ENCODE measurements around the gene CCDC78.
"Not testable (repeated sequence)": the region's sequence is repeated elsewhere in the genome, so short reads cannot be mapped to it uniquely, and the experiment has no call there.

Gene CCDC78

DNA sequence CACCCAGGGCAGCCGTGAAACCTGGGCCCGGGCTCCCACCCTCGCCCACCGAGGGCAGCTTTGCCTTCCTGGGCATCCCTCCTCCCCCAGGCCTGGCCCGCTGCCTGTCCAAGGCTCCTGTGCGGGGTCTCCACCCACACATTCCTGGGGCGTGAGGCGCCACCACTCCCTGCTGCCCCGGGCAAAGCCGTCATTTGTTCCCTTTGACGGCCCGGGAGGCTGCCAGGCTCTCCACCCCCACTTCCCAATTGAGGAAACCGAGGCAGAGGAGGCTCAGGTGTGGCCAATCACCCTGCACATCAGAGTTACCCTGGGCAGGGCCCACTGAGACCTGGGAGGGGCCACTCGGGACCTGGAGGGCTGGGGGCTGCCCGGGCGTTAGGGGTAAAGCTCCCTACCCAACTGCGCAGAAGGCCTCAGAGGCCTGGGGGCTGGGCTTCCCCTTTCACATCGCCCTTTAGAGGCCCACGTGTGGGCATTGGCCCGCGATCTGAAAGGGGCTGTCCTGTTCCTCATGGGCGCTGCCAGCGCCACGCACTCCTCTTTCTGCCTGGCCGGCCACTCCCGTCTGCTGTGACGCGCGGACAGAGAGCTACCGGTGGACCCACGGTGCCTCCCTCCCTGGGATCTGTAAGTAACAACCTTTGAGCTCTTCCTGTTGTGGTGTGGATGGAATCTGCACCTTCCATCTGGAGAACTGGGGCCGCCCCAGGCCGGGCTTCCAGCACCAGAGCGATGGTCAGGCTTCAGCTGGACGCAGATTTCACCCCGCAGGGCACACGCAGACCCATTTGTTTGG, 34.5 kb upstream of the CCDC78 start, which contains the start of gene MSLN:
TSS of gene MSLN (plus strand) at position 190 of the 799 bp plus-strand sequence. CDS start 1,947 bp downstream, outside the sequence.
- DNase-seq (ENCODE audit: low spot score) = no peak

GRCh38 chr16:760065-760464, 33.8 kb upstream of the CCDC78 start:
- no peak for DNase-seq (ENCODE audit: low spot score)

- no peak for DNase-seq (ENCODE audit: low spot score)
Measured at GRCh38 chr16:759110-759910, 33.1 kb upstream of the CCDC78 start.

GRCh38 chr16:756428-756827, 30.2 kb upstream of the CCDC78 start:
- no peak for DNase-seq (ENCODE audit: low spot score)

- DNase-seq (ENCODE audit: low spot score) = no peak
Measured at GRCh38 chr16:754656-755055, 28.4 kb upstream of the CCDC78 start.

- DNase-seq (ENCODE audit: low spot score) = not testable (repeated sequence)
Measured at GRCh38 chr16:754121-754607, 27.9 kb upstream of the CCDC78 start.

DNA sequence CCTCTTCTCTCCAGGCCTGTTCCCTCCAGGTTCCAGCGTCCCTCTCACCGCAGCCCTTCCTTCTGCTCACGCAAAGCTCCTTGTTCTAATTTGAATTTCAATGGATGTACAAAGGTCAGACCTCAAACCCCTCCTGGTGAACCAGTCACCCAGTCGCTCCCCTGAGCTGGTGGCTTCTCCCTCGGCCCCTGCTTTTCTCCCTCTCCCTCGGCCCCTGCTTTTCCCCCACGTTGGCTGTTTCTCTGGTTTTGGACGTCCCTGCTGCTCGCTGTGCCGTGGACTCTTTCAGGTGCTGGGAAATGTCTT, 25.7 kb upstream of the CCDC78 start:
- no peak for DNase-seq (ENCODE audit: low spot score)

DNA sequence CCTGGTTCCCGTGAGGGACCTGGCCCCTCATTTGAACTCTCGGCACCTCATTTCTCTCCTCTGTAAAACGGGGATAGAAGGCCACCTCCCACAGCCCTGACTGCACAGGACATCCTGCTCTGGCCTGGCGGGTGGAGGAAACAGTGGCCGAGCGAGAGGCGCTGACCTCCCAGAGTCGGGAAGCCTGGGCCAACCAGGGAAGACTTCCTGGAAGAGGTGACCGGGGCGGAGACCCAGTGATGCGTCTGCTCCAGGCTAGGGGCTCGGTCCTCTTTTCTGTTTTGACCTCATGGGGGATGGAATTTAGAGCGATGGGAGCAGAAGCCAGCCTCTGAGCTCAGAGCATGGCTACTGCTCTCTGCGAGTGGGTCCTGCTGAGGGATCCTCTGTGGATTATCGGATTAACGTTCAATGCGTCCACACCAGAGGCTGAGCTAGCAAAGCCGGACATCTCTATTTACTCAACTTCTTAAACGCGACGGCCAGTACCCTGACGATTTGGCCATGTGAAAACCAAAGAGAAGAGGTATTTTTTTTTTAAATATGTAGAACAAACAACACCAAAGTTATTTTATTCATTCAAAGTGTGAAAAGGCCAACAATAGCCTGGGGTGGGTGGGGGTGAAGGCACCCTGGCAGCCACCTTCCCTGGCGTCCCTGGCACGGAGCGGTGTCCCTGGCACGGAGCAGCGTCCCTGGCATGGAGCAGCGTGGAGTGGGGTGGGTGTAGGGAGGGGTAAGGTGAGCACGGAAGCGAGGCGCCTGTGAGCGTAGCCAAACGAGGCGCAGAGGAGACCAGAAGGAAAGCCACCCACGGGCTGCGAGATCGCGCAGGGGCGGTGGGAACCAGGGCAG, 25.1 kb upstream of the CCDC78 start:
- no peak for DNase-seq (ENCODE audit: low spot score)

- DNase-seq (ENCODE audit: low spot score) = no peak
Measured at GRCh38 chr16:750485-750884, 24.2 kb upstream of the CCDC78 start.

DNA sequence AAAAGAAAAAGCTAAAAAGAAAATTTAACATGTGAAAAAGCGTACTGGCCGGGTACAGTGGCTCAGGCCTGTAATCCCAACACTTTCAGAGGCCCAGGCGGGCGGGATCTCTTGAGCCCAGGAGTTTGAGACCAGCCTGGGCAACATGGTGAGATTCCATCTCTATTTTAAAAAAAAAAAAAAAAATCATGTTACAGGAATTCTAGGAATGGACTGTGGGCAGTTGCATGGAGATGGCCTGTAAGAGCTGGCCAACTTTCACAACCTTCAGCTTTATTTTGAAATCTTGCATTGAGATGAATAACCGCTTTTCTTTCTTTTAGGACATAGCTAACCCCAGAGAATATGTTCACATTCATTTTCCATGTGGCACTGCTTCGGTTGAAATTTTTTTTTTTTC, 22.8 kb upstream of the CCDC78 start:
- no peak for DNase-seq (ENCODE audit: low spot score)

- no peak for DNase-seq (ENCODE audit: low spot score)
Measured at GRCh38 chr16:747978-748746, 21.9 kb upstream of the CCDC78 start.

DNA sequence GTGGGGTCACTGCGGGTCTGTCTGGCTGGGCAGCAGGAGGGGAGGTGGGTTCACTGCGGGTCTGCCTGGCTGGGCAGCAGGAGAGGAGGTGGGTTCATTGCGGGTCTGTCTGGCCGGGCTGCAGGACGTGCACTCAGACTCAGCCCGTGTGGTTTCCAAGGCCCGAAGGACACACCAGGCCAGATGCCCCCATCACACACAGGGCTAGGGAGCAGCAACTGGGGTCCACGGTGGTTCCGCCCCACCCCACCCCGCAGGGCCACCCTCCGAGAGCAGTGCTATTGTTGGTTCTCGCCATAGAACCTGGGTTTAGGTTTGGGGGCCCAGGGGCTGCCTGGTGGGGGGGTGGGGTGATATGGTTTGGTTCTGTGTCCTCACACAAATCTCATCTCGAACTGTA, 20.4 kb upstream of the CCDC78 start:
- no peak for DNase-seq (ENCODE audit: low spot score)

GRCh38 chr16:745739-746138, 19.5 kb upstream of the CCDC78 start:
- no peak for DNase-seq (ENCODE audit: low spot score)

- no peak for DNase-seq (ENCODE audit: low spot score)
Measured at GRCh38 chr16:743794-744500, 17.7 kb upstream of the CCDC78 start.

GRCh38 chr16:742894-743293, 16.7 kb upstream of the CCDC78 start:
- not testable (repeated sequence) for DNase-seq (ENCODE audit: low spot score)

GRCh38 chr16:741986-742629, 15.9 kb upstream of the CCDC78 start:
- DNase-seq (ENCODE audit: low spot score) = no peak

DNA sequence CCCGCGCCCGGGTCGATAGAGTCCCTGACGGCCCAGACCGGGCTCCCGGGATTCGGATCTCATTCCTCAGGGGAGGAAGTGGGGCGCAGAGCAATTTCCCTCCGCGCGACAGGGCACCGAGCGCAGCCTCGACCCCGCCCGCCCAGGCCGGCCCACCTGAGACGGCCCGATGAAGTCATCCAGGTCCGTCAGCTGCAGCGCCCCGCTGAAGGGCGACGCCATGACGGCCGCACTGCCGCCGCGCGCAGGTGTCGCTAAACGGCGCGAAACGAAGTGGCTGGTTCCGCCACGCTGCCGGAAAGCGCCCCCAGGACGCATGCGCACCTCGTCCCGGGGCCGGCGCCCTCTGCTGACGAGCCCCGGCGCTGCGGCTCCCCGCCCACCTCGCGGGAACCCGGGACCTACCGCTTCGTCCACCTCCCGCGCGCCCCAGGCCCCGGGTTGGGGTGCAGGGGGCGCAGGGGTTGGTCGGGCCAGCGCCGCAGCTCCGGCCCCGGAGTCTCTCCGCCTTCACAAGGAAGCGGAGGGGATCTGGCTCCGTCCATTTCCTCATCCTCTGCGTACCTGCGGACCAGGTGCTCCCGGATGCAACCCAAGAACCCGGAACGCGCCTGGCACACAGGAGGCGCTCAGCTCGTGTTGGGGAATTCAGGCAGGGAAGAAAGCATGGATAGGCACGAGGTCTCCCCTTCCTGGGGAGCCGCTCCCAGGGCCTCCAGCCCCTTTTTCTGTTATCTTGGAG, 14.7 kb upstream of the CCDC78 start, which contains the start of gene CIAO3:
TSS of gene CIAO3 (minus strand) at position 234 of the 742 bp plus-strand sequence. CDS start at position 222, 12 bp downstream.
- peak; percentile 83 for DNase-seq (ENCODE audit: low spot score)

GRCh38 chr16:740459-740763, 14.2 kb upstream of the CCDC78 start:
- no peak for DNase-seq (ENCODE audit: low spot score)

- no peak for DNase-seq (ENCODE audit: low spot score)
Measured at GRCh38 chr16:739560-740458, 13.6 kb upstream of the CCDC78 start.
